Erythroblast (primary cell): ENCODE results near the gene SSB.
"Not testable (repeated sequence)": the region's sequence is repeated elsewhere in the genome, so short reads cannot be mapped to it uniquely, and the experiment has no call there.

Source experiments
- DNase-seq, 2 experiments: peaks; one replicate each; lab custom pipeline; 2025; lab: John Stamatoyannopoulos, UW
- GATA1 ChIP-seq: IDR thresholded peaks from 2 replicates; pipeline ENCODE4 v1.6.1; 2011; ENCODE audit warnings: low read depth, mild to moderate bottlenecking, control low read depth, low read length, moderate library complexity
- POLR2A ChIP-seq: IDR thresholded peaks from 2 replicates; pipeline ENCODE4 v1.6.1; 2011; ENCODE audit warnings: mild to moderate bottlenecking, low read length

The SSB gene

GRCh38 chr2:169798718-169799592, at the start of gene SSB:
Gene SSB, plus strand, starts transcription at chr2:169798871. Its CDS starts 2,090 bp downstream, at chr2:169800961.
- peak; percentile 93 for TF ChIP-seq POLR2A
- no peak for TF ChIP-seq GATA1
- DNase-seq, result peak; percentile 93 to 95

- no peak for DNase-seq
- TF ChIP-seq POLR2A (no peak), GATA1 (no peak)
These were observed 45.9 kb upstream of the SSB start for GRCh38 chr2:169752752-169753151.

- no peak for DNase-seq
- TF ChIP-seq GATA1, result no peak
- TF ChIP-seq POLR2A, result no peak
These were observed 43.4 kb upstream of the SSB start for GRCh38 chr2:169755083-169755870.

GRCh38 chr2:169756342-169756741, 42.3 kb upstream of the SSB start:
- DNase-seq, result no peak
- TF ChIP-seq GATA1 (no peak), POLR2A (no peak)

GRCh38 chr2:169757356-169757755, 41.3 kb upstream of the SSB start:
- TF ChIP-seq GATA1, result no peak
- TF ChIP-seq POLR2A, result no peak
- no peak for DNase-seq

- TF ChIP-seq GATA1 (no peak), POLR2A (no peak)
- DNase-seq, result no peak
These were observed 40.9 kb upstream of the SSB start for GRCh38 chr2:169757778-169758177.

- no peak for TF ChIP-seq GATA1
- TF ChIP-seq POLR2A, result no peak
- no peak for DNase-seq
These were observed 38.7 kb upstream of the SSB start for GRCh38 chr2:169759987-169760386.

- DNase-seq, result not testable (repeated sequence)
These were observed 37.9 kb upstream of the SSB start for GRCh38 chr2:169760798-169761197.

GRCh38 chr2:169761251-169761969, 37.3 kb upstream of the SSB start:
- DNase-seq, result no peak
- TF ChIP-seq POLR2A (no peak), GATA1 (no peak)

GRCh38 chr2:169761970-169762292, 36.7 kb upstream of the SSB start:
- DNase-seq, result no peak
- no peak for TF ChIP-seq GATA1
- TF ChIP-seq POLR2A, result no peak

GRCh38 chr2:169765523-169765922, 33.1 kb upstream of the SSB start:
- no peak for DNase-seq
- no peak for TF ChIP-seq POLR2A
- no peak for TF ChIP-seq GATA1

- peak; percentile 75 to 84 for DNase-seq
- no peak for TF ChIP-seq GATA1
- no peak for TF ChIP-seq POLR2A
These were observed 31.3 kb upstream of the SSB start for GRCh38 chr2:169767243-169767888.

- TF ChIP-seq POLR2A, result no peak
- TF ChIP-seq GATA1, result no peak
- peak; percentile 29 to 32 for DNase-seq
These were observed 30.2 kb upstream of the SSB start for GRCh38 chr2:169768262-169768995.
